Breast epithelium (tissue), 3 donors: ENCODE measurements around the gene YTHDF1.

Source experiments
- POLR2AphosphoS5 ChIP-seq, 3 donors: sonication (generic); formaldehyde crosslinking; IDR thresholded peaks; one replicate each; pipeline ENCODE4 v1.6.1; 2017; ENCODE audit warnings: antibody characterized with exemption in 3 of 3
- TF ChIP-seq, protein P1 (sequence below), 3 donors: fragments of 450-650 bp; IDR thresholded peaks; one replicate each; pipeline ENCODE4 v1.5.1; 2016 to 2017; ENCODE audit warnings: antibody characterized with exemption in 3 of 3, mild to moderate bottlenecking in 3 of 3, moderate library complexity in 3 of 3

DNA sequence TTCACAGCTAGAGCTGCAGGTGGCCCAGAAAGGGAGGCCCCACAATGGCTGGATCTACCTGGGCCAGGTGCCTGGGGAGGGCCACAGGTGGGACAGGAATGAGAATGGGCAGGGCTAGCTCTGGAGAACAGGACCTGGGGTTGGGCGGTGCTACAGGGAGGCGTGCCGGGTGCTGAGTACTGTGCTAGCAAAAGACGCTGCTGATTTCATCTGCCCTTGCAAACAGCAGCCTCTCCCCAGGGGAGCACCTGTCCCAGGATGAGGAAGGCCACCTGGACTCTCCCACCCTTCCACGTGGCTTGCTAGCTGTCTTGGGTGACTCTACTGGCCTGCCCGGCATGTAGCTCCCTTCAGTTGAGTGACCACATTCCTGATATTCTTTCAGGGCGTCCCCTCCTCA is 6.6 kb upstream of the YTHDF1 start:
- no peak for TF ChIP-seq POLR2AphosphoS5 (IDR thresholded peaks at IDR 0.05)
- TF ChIP-seq, protein P1, sequence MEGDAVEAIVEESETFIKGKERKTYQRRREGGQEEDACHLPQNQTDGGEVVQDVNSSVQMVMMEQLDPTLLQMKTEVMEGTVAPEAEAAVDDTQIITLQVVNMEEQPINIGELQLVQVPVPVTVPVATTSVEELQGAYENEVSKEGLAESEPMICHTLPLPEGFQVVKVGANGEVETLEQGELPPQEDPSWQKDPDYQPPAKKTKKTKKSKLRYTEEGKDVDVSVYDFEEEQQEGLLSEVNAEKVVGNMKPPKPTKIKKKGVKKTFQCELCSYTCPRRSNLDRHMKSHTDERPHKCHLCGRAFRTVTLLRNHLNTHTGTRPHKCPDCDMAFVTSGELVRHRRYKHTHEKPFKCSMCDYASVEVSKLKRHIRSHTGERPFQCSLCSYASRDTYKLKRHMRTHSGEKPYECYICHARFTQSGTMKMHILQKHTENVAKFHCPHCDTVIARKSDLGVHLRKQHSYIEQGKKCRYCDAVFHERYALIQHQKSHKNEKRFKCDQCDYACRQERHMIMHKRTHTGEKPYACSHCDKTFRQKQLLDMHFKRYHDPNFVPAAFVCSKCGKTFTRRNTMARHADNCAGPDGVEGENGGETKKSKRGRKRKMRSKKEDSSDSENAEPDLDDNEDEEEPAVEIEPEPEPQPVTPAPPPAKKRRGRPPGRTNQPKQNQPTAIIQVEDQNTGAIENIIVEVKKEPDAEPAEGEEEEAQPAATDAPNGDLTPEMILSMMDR (IDR thresholded peaks at IDR 0.05) = no peak
